ENCODE measurements around the gene FNDC8. TPM values are rescaled to one million over a fixed set of nuclear protein-coding genes. Genes with fewer than 3 reads are reported as not detected.

FNDC8 gene
- total and polyA plus RNA-seq, 9 of the 15 experiments (the other 6 are each of a cell fraction or from before 2014, with no cell fraction given), result 0.04 TPM; not detected in 8

- TF ChIP-seq, protein P1, sequence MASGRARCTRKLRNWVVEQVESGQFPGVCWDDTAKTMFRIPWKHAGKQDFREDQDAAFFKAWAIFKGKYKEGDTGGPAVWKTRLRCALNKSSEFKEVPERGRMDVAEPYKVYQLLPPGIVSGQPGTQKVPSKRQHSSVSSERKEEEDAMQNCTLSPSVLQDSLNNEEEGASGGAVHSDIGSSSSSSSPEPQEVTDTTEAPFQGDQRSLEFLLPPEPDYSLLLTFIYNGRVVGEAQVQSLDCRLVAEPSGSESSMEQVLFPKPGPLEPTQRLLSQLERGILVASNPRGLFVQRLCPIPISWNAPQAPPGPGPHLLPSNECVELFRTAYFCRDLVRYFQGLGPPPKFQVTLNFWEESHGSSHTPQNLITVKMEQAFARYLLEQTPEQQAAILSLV (tag; IDR thresholded peaks at IDR 0.05), result no peak
- TF ChIP-seq TAF9B (IDR thresholded peaks at IDR 0.05; ENCODE audit: partially characterized antibody) (peak; percentile 84), TFAP4 (CRISPR knock-in tag; IDR thresholded peaks at IDR 0.05; ENCODE audit: borderline replicate concordance) (peak; percentile 80), STAT5A (IDR thresholded peaks at IDR 0.05; ENCODE audit: borderline replicate concordance, low read length) (peak; percentile 18; the same call in 1 of the 2 replicates), SUPT5H (IDR thresholded peaks at IDR 0.05) (peak; percentile 79), GABPB1 (CRISPR knock-in tag; IDR thresholded peaks at IDR 0.05) (peak; percentile 40), ZBTB9 (CRISPR knock-in tag; IDR thresholded peaks at IDR 0.05) (peak; percentile 75; the same call in 1 of the 2 replicates), SIN3A (IDR thresholded peaks at IDR 0.05; ENCODE audit: borderline replicate concordance in 2 of 2, control insufficient read depth in 1 of 2, low read depth in 2 of 2, low read length in 2 of 2) (peak; percentile 97 to 100), TBL1XR1 (IDR thresholded peaks at IDR 0.05; ENCODE audit: low read length in 2 of 2) (0 out of 4 replicates have a peak, but pooled peaks of 1 of the 2 experiments have one; percentile 36), MCM2 (IDR thresholded peaks at IDR 0.05; ENCODE audit: low read depth) (no peak), TAF7 (tag; IDR thresholded peaks at IDR 0.05) (peak; percentile 63; the same call in 1 of the 2 replicates), STAT5B (CRISPR knock-in tag; IDR thresholded peaks at IDR 0.05) (no peak), GTF2E2 (tag; IDR thresholded peaks at IDR 0.05) (no peak), MXD1 (CRISPR knock-in tag; IDR thresholded peaks at IDR 0.05; ENCODE audit: borderline replicate concordance, poor library complexity, severe bottlenecking) (peak; percentile 100), SAP30 (IDR thresholded peaks at IDR 0.05; ENCODE audit: borderline replicate concordance, insufficient read depth, low read depth, low read length, poor library complexity, severe bottlenecking) (peak; percentile 96), ARHGAP35 (IDR thresholded peaks at IDR 0.05; ENCODE audit: partially characterized antibody) (no peak), MEIS2 (IDR thresholded peaks at IDR 0.05; ENCODE audit: partially characterized antibody) (no peak), TGIF2 (CRISPR knock-in tag; IDR thresholded peaks at IDR 0.05) (no peak), GATAD2A (IDR thresholded peaks at IDR 0.05) (0 out of 2 replicates have a peak, but pooled peaks have one; percentile 23), EP400 (IDR thresholded peaks at IDR 0.05) (peak; percentile 99), HDAC2 (IDR thresholded peaks at IDR 0.05) (peak; percentile 96), ZNF3 (CRISPR knock-in tag; IDR thresholded peaks at IDR 0.05) (no peak)
- TF ChIP-seq, protein P2, sequence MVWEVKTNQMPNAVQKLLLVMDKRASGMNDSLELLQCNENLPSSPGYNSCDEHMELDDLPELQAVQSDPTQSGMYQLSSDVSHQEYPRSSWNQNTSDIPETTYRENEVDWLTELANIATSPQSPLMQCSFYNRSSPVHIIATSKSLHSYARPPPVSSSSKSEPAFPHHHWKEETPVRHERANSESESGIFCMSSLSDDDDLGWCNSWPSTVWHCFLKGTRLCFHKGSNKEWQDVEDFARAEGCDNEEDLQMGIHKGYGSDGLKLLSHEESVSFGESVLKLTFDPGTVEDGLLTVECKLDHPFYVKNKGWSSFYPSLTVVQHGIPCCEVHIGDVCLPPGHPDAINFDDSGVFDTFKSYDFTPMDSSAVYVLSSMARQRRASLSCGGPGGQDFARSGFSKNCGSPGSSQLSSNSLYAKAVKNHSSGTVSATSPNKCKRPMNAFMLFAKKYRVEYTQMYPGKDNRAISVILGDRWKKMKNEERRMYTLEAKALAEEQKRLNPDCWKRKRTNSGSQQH (CRISPR knock-in tag; IDR thresholded peaks at IDR 0.05), result peak; percentile 62; the same call in 1 of the 2 replicates
These were observed 20.5 kb downstream of the FNDC8 start, which contains the start of gene NLE1 (continued) for GRCh38 chr17:35141681-35142466.
